ENCODE measurements around the gene DXO. TPM values are rescaled to one million over a fixed set of nuclear protein-coding genes. Genes with fewer than 3 reads are reported as not detected.

Gene DXO
- total RNA-seq, 2 donors from 2014 or later = 16.9 to 26.0 TPM

- H3K9me3 ChIP-seq = no peaks in the 10 kb centered on the region
- no peak for TF ChIP-seq CTCF (IDR thresholded peaks at IDR 0.05)
- TF ChIP-seq POLR2A (IDR thresholded peaks at IDR 0.05) = no peak
- H3K4me1 ChIP-seq = peaks cover 29% of the 10 kb centered on the region
- no peak for DNase-seq
- no peak for ATAC-seq
- intact Hi-C loops (cut with DNase I) = no loop called here
- no peaks in the 10 kb centered on the region for H3K27me3 ChIP-seq
- no peak overlapping the region for H3K27ac ChIP-seq
- 81 to 83% methylated on average over 4 to 11 of the region's 11 CpGs for WGBS, 2 donors
- no peak overlapping the region for H3K4me3 ChIP-seq
- H3K36me3 ChIP-seq (replicated peaks in 1 of 2; ENCODE audit: insufficient read depth in 1 of 2, low read depth in 2 of 2) = peaks cover 0 to 27% of the 10 kb centered on the region in 2 donors
Observed at GRCh38 chr6:31968326-31968725, 3.6 kb downstream of the DXO start.

GRCh38 chr6:31967926-31968320 is 4.0 kb downstream of the DXO start:
- 81 to 100% methylated on average over 3 of the region's 3 CpGs for WGBS, 2 donors
- TF ChIP-seq POLR2A (IDR thresholded peaks at IDR 0.05) = no peak
- TF ChIP-seq CTCF (IDR thresholded peaks at IDR 0.05) = no peak
- H3K27ac ChIP-seq = no peak overlapping the region
- intact Hi-C loops (cut with DNase I) = no loop called here
- DNase-seq (no peak), ATAC-seq (no peak)
- peaks cover 25% of the 10 kb centered on the region for H3K4me1 ChIP-seq
- no peaks in the 10 kb centered on the region for H3K27me3 ChIP-seq
- peaks cover 0 to 27% of the 10 kb centered on the region in 2 donors for H3K36me3 ChIP-seq (replicated peaks in 1 of 2; ENCODE audit: insufficient read depth in 1 of 2, low read depth in 2 of 2)
- H3K4me3 ChIP-seq = no peak overlapping the region
- no peaks in the 10 kb centered on the region for H3K9me3 ChIP-seq

- WGBS, 2 donors = 79 to 80% methylated on average over 9 to 10 of the region's 10 CpGs
- ATAC-seq (no peak), DNase-seq (no peak)
- no peak for TF ChIP-seq CTCF (IDR thresholded peaks at IDR 0.05)
- TF ChIP-seq POLR2A (IDR thresholded peaks at IDR 0.05) = no peak
- peaks cover 0 to 30% of the 10 kb centered on the region in 2 donors for H3K36me3 ChIP-seq (replicated peaks in 1 of 2; ENCODE audit: insufficient read depth in 1 of 2, low read depth in 2 of 2)
- no peak overlapping the region for H3K27ac ChIP-seq
- no peaks in the 10 kb centered on the region for H3K9me3 ChIP-seq
- intact Hi-C loops (cut with DNase I) = no loop called here
- H3K4me3 ChIP-seq = no peak overlapping the region
- peaks cover 21% of the 10 kb centered on the region for H3K4me1 ChIP-seq
- H3K27me3 ChIP-seq = no peaks in the 10 kb centered on the region
Observed at GRCh38 chr6:31966997-31967925, 4.7 kb downstream of the DXO start.

- Histone ChIP-seq H3K9me3 (no peaks in the 10 kb centered on the region), H3K27me3 (no peaks in the 10 kb centered on the region), H3K27ac (no peak overlapping the region), H3K4me3 (no peak overlapping the region), H3K36me3 (replicated peaks in 1 of 2; ENCODE audit: insufficient read depth in 1 of 2, low read depth in 2 of 2) (peaks cover 0 to 33% of the 10 kb centered on the region in 2 donors), H3K4me1 (peaks cover 18% of the 10 kb centered on the region)
- WGBS, 2 donors = 76 to 91% methylated on average over 7 of the region's 7 CpGs
- TF ChIP-seq POLR2A (IDR thresholded peaks at IDR 0.05) = no peak
- TF ChIP-seq CTCF (IDR thresholded peaks at IDR 0.05) = no peak
- DNase-seq (no peak), ATAC-seq (no peak)
- intact Hi-C loops (cut with DNase I) = no loop called here
Observed at GRCh38 chr6:31966506-31966905, 5.4 kb downstream of the DXO start.

Data from body of pancreas (tissue), 4 donors.